ENCODE measurements around the gene KLHL21.
"Not testable (repeated sequence)": the region's sequence is repeated elsewhere in the genome, so short reads cannot be mapped to it uniquely, and the experiment has no call there.

The KLHL21 gene

GRCh38 chr1:6624710-6625583, 22.3 kb upstream of the KLHL21 start, which contains the start of gene THAP3:
THAP3 (plus strand) TSS chr1:6624868; CDS start chr1:6625219, 351 bp downstream.
- DNase-seq, result peak; percentile 92

- no peak for DNase-seq
Observed at GRCh38 chr1:6623269-6623965, 20.7 kb upstream of the KLHL21 start.

- no peak for DNase-seq
Observed at GRCh38 chr1:6622396-6623152, 19.9 kb upstream of the KLHL21 start.

GRCh38 chr1:6621429-6622391, 19.0 kb upstream of the KLHL21 start:
- DNase-seq, result no peak

GRCh38 chr1:6619045-6619444, 16.4 kb upstream of the KLHL21 start:
- DNase-seq, result no peak

- no peak for DNase-seq
Observed at GRCh38 chr1:6614929-6615785, 12.5 kb upstream of the KLHL21 start.

GRCh38 chr1:6614019-6614928, 11.6 kb upstream of the KLHL21 start:
- DNase-seq, result peak; percentile 65

- peak; percentile 100 for DNase-seq
Observed at GRCh38 chr1:6613361-6614018, 10.8 kb upstream of the KLHL21 start, which contains the start of gene PHF13. PHF13 (plus strand) TSS chr1:6613731; CDS start chr1:6614067, 336 bp downstream.

- no peak for DNase-seq
Observed at GRCh38 chr1:6612641-6613360, 10.1 kb upstream of the KLHL21 start.

GRCh38 chr1:6603915-6604558, 1.4 kb upstream of the KLHL21 start:
- DNase-seq, result peak; percentile 48

- DNase-seq, result peak; percentile 69
Observed at GRCh38 chr1:6603238-6603914, 707 bp upstream of the KLHL21 start.

- peak; percentile 41 for DNase-seq
Observed at GRCh38 chr1:6601923-6602668, 573 bp downstream of the KLHL21 start.

- DNase-seq, result peak; percentile 91
Observed at GRCh38 chr1:6601049-6601922, 1.4 kb downstream of the KLHL21 start.

GRCh38 chr1:6600410-6601048, 2.1 kb downstream of the KLHL21 start:
- DNase-seq, result no peak

GRCh38 chr1:6599991-6600390, 2.7 kb downstream of the KLHL21 start:
- not testable (repeated sequence) for DNase-seq
